Occipital lobe (tissue), 2 donors: ENCODE measurements around the gene HMGCS1. TPM values are rescaled to one million over a fixed set of nuclear protein-coding genes. Genes with fewer than 3 reads are reported as not detected.
"Not testable (repeated sequence)": the region's sequence is repeated elsewhere in the genome, so short reads cannot be mapped to it uniquely, and the experiment has no call there.

ENCODE experiments used
- DNase-seq: peaks from one replicate; lab custom pipeline; 2025; lab: John Stamatoyannopoulos, UW
- total RNA-seq: library from RNA; depleted of rRNA; stranded (reverse); fragments of >200 nt; gene quantifications from one replicate; pipeline ENCODE4 v1.2.3, GENCODE V29; 2014

HMGCS1 gene
- total RNA-seq, 1 donor from 2014 or later, result 512 TPM

DNA sequence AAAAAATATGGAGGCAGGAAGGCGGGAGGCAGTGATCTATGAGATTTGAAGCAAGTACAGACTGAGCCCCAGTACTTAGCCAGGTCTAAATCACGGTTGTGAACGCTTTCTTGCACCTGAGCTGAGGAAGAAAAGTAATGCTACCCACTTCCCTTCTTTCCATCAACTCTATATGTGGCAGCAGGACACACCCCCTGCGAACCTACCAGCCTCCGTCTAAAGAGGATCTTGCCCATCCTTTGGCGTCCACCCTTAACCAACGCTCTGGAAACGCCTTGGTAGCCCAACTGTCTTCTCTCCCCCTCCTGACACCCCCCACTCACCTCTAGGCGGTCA, 545 bp downstream of the HMGCS1 start:
- no peak for DNase-seq

- DNase-seq, result no peak
Measured at GRCh38 chr5:43312076-43312661, 1.0 kb downstream of the HMGCS1 start.

- no peak for DNase-seq
Measured at GRCh38 chr5:43309637-43310036, 3.6 kb downstream of the HMGCS1 start.

GRCh38 chr5:43309122-43309521, 4.1 kb downstream of the HMGCS1 start:
- no peak for DNase-seq

- DNase-seq, result not testable (repeated sequence)
Measured at GRCh38 chr5:43306954-43307353, 6.3 kb downstream of the HMGCS1 start.

GRCh38 chr5:43305948-43306565, 7.2 kb downstream of the HMGCS1 start:
- DNase-seq, result no peak

DNA sequence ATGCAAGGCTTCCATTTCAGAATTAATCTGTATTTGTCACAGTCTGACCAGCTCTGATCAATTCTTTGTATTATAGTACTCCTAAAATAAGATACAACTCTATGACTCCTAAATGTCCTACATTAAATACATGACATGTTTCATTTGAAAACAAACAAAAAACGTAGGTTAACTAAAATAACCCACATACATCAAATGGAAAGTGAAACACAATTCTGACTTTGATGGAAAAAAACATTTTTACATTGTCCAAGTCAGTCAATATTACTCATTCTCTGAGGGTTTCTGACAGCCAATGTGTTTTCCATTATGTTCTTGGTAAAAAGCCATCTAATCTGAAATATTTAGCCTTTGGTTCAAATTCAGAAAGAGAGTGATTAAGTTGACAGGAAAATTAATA, 8.7 kb downstream of the HMGCS1 start:
- DNase-seq, result no peak

GRCh38 chr5:43303242-43303641, 10.0 kb downstream of the HMGCS1 start:
- DNase-seq, result no peak

GRCh38 chr5:43302481-43302880, 10.7 kb downstream of the HMGCS1 start:
- DNase-seq, result no peak

GRCh38 chr5:43301653-43302091, 11.5 kb downstream of the HMGCS1 start:
- no peak for DNase-seq

DNA sequence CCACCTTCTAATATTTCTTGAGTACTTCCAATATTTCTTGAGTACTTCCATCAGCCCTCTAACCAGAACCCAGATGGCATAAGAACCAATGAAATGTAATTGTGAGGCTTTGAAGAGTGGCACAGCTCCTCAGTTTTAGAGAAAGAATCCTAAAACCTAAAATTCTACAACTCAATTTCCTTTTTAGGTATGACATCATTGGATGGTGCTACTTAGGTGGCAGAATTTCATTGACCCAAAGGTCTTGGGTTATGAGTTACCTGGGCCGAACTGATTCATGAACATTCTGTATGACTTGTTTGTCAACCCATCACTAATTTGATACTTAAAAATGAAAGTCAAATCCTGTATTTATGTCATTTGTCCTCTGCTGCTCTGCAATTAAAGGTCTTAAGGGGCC, 13.1 kb downstream of the HMGCS1 start:
- DNase-seq, result no peak

- no peak for DNase-seq
Measured at GRCh38 chr5:43298443-43298842, 14.8 kb downstream of the HMGCS1 start.

DNA sequence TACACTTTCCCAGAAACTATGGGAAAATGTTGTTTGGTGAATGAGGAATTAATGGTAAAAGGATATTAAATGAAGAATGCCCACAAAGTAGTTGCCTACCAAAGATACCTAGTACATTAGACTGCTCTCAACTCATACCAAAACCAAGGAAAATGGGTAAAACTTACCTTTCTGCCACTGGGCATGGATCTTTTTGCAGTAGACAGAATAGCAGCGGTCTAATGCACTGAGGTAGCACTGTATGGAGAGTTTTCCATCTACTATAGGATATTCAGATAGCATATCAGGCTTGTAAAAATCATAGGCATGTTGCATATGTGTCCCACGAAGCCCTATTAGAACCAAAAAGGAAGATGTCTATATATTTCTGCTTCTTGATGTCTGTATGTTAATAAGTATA, 16.4 kb downstream of the HMGCS1 start:
- no peak for DNase-seq

GRCh38 chr5:43295202-43295601, 18.0 kb downstream of the HMGCS1 start:
- no peak for DNase-seq

DNA sequence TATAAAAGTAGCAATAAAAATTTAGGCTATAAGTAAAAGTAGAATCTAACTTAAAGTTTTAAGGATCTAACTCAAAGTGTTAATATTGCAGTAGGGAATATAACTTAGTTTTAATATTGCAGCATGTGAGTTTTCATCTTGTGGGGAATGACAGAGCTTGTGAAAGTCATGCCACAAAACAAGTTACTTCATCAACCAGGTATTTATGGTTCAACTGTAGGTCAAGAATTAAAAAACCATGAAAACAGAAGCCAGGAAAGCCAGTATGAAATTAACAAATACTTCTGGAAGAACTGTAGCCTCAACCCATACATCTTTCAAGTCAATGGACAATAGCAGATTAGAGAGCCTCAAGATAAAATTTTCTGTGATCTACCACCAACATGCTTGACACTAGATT, 19.0 kb downstream of the HMGCS1 start:
- no peak for DNase-seq

DNA sequence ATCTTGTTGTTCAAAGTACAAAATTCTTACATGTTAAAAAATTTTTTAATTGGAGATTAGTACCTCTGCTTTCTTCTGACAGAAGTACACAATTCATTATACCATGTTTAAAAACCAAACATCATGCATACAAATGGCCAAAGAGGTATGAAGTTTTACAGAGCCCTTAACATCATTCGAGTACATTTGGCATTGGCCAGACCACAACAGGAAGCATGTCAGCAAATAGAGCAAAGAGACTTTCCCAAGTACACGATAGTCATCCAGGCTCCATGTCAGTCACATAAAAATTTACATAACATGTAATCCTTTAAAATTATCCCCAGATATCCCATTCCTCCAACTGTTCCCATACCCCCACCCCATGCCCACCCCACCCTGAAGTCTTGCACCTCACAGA, 22.5 kb downstream of the HMGCS1 start:
- no peak for DNase-seq

GRCh38 chr5:43288269-43288831, 24.9 kb downstream of the HMGCS1 start:
- DNase-seq, result no peak

- DNase-seq, result no peak
Measured at GRCh38 chr5:43287493-43287892, 25.7 kb downstream of the HMGCS1 start.

- no peak for DNase-seq
Measured at GRCh38 chr5:43286623-43287022, 26.6 kb downstream of the HMGCS1 start.

DNA sequence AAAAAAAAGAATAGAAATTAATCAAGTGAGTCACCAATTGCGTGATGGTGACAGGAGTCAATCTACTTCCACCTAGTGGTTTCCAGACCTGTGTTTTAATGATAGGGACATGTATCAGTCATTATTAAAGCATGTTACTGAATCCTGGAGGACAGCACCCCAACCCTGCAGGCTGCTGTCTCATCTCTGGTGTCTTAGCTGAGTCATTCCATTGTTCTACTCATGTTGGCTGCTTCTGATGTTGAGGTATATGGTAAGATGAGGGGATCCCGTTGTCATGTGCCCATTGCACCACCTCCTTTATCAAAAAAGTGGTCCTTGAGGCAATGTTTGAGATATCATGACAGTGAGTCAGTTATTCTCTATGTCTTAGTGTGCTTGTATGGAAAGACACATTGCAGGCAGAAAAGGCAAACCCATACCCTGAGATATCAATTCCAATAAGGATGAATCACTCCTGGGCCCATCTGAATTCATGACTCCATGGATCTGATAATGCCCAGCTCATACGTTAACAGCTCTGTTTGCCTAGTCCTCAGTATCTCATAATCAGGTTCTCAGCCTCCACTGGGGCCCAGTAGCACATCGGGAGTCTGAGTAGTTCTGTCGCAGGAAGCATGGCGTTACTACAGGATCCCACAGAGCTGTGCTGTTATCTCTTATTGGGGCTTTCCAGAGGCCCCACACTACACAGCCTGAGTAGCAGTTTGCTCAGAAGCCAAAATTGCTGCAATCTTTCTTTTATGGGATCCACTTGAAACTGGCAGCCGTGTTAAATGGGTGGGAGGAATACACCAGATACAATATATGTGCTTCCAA, 31.2 kb downstream of the HMGCS1 start:
- DNase-seq, result no peak

DNA sequence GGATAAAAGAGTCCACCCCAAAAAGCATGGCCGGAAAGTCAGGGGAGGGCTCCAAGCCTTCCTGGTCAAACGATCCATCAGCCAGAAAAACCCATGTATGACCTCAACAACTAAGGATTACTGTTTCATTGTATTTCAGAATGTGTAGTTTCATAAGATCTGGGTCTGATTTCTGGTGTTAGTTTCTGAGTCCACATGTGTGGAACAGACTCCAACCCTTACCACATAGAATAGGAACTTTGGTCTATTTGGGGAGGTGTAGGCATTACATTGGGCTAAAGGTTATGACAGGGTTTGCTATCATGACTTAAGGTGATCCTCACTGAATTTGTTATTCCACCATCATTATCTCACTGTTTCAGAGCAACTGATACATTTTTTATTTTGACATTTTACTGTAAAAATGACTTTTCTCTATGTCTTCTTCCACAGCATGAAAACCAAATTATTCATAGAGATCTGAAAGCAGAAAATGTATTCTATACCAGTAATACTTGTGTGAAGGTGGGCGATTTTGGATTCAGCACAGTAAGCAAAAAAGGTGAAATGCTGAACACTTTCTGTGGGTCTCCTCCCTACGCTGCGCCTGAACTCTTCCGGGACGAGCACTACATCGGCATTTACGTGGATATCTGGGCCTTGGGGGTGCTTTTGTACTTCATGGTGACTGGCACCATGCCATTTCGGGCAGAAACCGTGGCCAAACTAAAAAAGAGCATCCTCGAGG, 33.5 kb downstream of the HMGCS1 start:
- DNase-seq, result no peak

DNA sequence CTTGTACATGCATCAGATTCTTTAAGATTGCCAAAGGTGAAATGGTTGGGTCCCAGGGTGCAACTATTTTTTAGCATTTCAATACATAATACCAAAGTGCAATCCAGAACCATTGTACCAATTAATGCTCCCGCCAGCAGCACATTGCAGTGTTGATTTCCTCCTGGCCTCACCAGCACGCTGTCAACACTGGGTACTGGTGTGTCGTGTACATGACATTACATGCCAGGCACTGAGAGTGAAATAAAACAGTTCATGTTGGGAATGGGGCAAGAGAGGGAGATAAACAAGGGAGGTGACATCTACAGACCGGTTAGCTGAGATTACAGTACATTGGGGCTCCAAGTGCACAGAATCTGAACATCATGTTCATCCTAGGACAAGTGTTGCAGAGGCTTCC, 37.8 kb downstream of the HMGCS1 start:
- no peak for DNase-seq
